A673 (cell line): ENCODE data around the gene CETP. TPM values are rescaled to one million over a fixed set of nuclear protein-coding genes. Genes with fewer than 3 reads are reported as not detected.

Experiments used
- BruUV-seq: library from RNA; stranded (reverse); fragments of 400-500 nt; replicated peaks from 2 replicates; lab custom pipeline; 2021; lab: Mats Ljungman, UMichigan
- CTCF ChIA-PET: fragments of 300-600 bp; sonication (Branson Sonifier 250); formaldehyde crosslinking; loops from one replicate; lab custom pipeline; 2022; ENCODE audit warnings: antibody characterized with exemption; lab: Charles Lee
- POLR2A ChIA-PET: fragments of 300-600 bp; sonication (Branson Sonifier 250); formaldehyde crosslinking; loops from one replicate; lab custom pipeline; 2022; ENCODE audit warnings: antibody characterized with exemption; ENCODE audit not compliant: low non-redundant PET; lab: Charles Lee
- DNase-seq: peaks from one replicate; pipeline ENCODE4 v3.0.0-alpha.2; 2015; ENCODE audit warnings: low spot score
- H3K27ac ChIP-seq: fragments of 200-600 bp; sonication (generic); 2 replicates; pipeline ENCODE4 v1.5.1; 2016; ENCODE audit warnings: mixed run types, low read depth, mild to moderate bottlenecking, mixed read lengths, antibody characterized with exemption, low read length; ENCODE audit not compliant: poor library complexity, severe bottlenecking
- H3K27me3 ChIP-seq: fragments of 200-600 bp; sonication (generic); replicated peaks from 2 replicates; pipeline ENCODE4 v1.6.1; 2017; ENCODE audit warnings: mixed run types, low read depth, mild to moderate bottlenecking, mixed read lengths, antibody characterized with exemption, low read length; ENCODE audit not compliant: insufficient read depth, poor library complexity
- H3K36me3 ChIP-seq: fragments of 200-600 bp; sonication (generic); 2 replicates; pipeline ENCODE4 v1.6.1; 2016; ENCODE audit warnings: mixed run types, mild to moderate bottlenecking, mixed read lengths, antibody characterized with exemption, low read length; ENCODE audit not compliant: insufficient read depth, poor library complexity, severe bottlenecking
- H3K4me1 ChIP-seq: fragments of 200-600 bp; sonication (generic); 2 replicates; pipeline ENCODE4 v1.6.1; 2017; ENCODE audit warnings: mixed run types, mild to moderate bottlenecking, mixed read lengths, antibody characterized with exemption, low read length; ENCODE audit not compliant: insufficient read depth, poor library complexity, severe bottlenecking
- H3K4me3 ChIP-seq: fragments of 200-600 bp; sonication (generic); 2 replicates; pipeline ENCODE4 v1.5.1; 2016; ENCODE audit warnings: low read depth, mixed run types, mild to moderate bottlenecking, mixed read lengths, low read length; ENCODE audit not compliant: poor library complexity, severe bottlenecking
- H3K9me3 ChIP-seq: fragments of 200-600 bp; sonication (generic); 2 replicates; pipeline ENCODE4 v1.6.1; 2016; ENCODE audit warnings: mixed run types, low read depth, mild to moderate bottlenecking, mixed read lengths, antibody characterized with exemption, low read length; ENCODE audit not compliant: poor library complexity, severe bottlenecking
- EZH2 ChIP-seq: fragments of 200-600 bp; sonication (generic); IDR thresholded peaks from 2 replicates; pipeline ENCODE4 v1.6.1; 2017; ENCODE audit warnings: borderline replicate concordance, low read depth, mild to moderate bottlenecking, mixed read lengths, antibody characterized with exemption, low read length; ENCODE audit not compliant: poor library complexity, severe bottlenecking
- intact Hi-C: fragments of 100-400 bp; cut with micrococcal nuclease; formaldehyde crosslinking; loops from one replicate; pipeline ENCODE4 v1.10.0; 2022; ENCODE audit not compliant: unreplicated experiment
- total RNA-seq: library from RNA; stranded (reverse); gene quantifications from 2 replicates; pipeline ENCODE4 v1.2.3, GENCODE V29; 2021
- TF ChIP-seq, protein P1 (sequence below): fragments of 300-800, 200-600 bp; sonication (generic); conservative IDR thresholded peaks from 2 replicates; pipeline ENCODE4 v1.5.1; 2017; ENCODE audit warnings: low read depth, mild to moderate bottlenecking, antibody characterized with exemption, low read length, moderate library complexity, mixed read lengths

The CETP gene
- total RNA-seq, 1 experiment from 2014 or later, result not detected

DNA sequence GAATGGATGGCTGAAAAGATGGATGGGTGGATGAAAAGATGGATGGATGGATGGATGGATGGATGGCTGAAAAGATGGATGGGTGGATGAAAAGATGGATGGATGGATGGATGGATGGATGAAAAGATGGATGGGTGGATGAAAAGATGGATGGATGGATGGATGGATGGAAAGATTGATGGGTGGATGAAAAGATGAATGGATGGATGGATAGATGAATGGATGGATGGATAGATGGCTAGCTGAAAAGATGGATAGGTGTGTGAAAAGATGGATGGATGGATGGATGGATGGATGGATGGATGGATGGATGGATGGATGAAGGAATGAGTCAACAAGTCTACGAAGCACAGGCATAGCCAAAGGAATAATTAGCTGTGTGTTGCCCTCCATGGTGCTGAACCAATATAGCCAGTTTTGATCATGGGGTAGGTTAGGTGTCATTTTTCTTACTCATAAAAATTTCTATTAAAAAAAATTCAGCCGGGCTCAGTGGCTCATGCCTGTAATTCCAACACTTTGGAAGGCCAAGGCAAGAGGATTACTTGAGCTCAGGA, 68.7 kb downstream of the CETP start:
- H3K27ac ChIP-seq, result no peak overlapping the region
- H3K27me3 ChIP-seq, result no peaks in the 10 kb centered on the region
- intact Hi-C loops, result no loop called here
- ChIA-PET POLR2A (no interaction called here), CTCF (interaction anchor here (1.3 kb wide), 1 partner anchor 54 kb away, joined by 4 read pairs; no protein-coding TSS in a partner anchor)
- BruUV-seq, result no TSS peak
- no peaks in the 10 kb centered on the region for H3K36me3 ChIP-seq
- H3K4me1 ChIP-seq, result no peaks in the 10 kb centered on the region
- no peaks in the 10 kb centered on the region for H3K9me3 ChIP-seq
- no peak for DNase-seq
- TF ChIP-seq, protein P1, sequence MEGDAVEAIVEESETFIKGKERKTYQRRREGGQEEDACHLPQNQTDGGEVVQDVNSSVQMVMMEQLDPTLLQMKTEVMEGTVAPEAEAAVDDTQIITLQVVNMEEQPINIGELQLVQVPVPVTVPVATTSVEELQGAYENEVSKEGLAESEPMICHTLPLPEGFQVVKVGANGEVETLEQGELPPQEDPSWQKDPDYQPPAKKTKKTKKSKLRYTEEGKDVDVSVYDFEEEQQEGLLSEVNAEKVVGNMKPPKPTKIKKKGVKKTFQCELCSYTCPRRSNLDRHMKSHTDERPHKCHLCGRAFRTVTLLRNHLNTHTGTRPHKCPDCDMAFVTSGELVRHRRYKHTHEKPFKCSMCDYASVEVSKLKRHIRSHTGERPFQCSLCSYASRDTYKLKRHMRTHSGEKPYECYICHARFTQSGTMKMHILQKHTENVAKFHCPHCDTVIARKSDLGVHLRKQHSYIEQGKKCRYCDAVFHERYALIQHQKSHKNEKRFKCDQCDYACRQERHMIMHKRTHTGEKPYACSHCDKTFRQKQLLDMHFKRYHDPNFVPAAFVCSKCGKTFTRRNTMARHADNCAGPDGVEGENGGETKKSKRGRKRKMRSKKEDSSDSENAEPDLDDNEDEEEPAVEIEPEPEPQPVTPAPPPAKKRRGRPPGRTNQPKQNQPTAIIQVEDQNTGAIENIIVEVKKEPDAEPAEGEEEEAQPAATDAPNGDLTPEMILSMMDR, result no peak
- no peak for TF ChIP-seq EZH2
- H3K4me3 ChIP-seq, result no peak overlapping the region

DNA sequence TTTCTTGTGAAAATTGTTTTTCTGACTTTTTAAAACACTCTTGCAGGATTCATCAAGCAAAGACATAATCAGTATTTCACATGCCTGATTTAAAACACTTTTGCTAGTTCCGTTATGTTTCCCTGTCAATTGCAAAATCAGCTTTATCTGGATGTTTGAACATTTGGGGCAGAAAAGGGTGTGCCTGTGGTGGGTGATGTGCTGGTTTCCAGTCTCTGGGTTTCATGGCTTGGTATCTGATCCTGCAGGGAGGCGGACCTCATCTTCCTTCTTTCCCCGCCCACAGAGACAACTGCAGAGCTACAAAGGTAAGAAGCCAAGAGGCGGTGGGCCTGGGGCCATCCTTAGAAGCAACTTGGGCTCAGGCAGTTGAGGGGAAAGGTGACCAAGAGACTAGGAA, 69.4 kb downstream of the CETP start:
- no peaks in the 10 kb centered on the region for H3K9me3 ChIP-seq
- H3K4me1 ChIP-seq, result no peaks in the 10 kb centered on the region
- no peaks in the 10 kb centered on the region for H3K27me3 ChIP-seq
- intact Hi-C loops, result no loop called here
- POLR2A ChIA-PET, result no interaction called here
- H3K4me3 ChIP-seq, result no peak overlapping the region
- no peak for DNase-seq
- BruUV-seq, result no TSS peak
- CTCF ChIA-PET, result interaction anchor here (1.3 kb wide), 1 partner anchor 53 kb away, joined by 4 read pairs; no protein-coding TSS in a partner anchor
- no peaks in the 10 kb centered on the region for H3K36me3 ChIP-seq
- H3K27ac ChIP-seq, result no peak overlapping the region
- no peak for TF ChIP-seq EZH2
- TF ChIP-seq, protein P1, result no peak

DNA sequence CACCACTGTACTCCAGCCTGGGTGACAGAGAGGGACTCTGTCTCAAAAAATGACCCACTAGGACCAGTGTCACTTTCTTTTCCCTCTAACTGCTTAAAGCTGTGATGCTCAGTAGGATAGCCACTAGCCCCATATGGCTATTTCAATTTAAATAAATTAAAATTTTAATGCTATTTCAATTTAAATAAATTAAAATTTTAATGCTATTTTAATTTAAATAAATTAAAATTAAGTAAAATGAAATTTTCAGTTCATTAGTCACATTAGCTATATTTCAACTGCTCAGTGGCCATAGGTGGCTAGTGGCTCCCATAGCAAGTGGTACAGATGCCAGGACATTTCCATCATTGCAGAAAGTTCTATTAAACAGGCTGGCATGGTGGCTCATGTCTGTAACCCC, 70.6 kb downstream of the CETP start:
- DNase-seq, result no peak
- ChIA-PET POLR2A (no interaction called here), CTCF (no interaction called here)
- intact Hi-C loops, result no loop called here
- H3K9me3 ChIP-seq, result no peaks in the 10 kb centered on the region
- TF ChIP-seq EZH2, result no peak
- TF ChIP-seq, protein P1, result no peak
- no peak overlapping the region for H3K4me3 ChIP-seq
- no peaks in the 10 kb centered on the region for H3K36me3 ChIP-seq
- H3K27me3 ChIP-seq, result no peaks in the 10 kb centered on the region
- no TSS peak for BruUV-seq
- no peak overlapping the region for H3K27ac ChIP-seq
- H3K4me1 ChIP-seq, result no peaks in the 10 kb centered on the region
